ENCODE results near the gene BRSK1.

DNA sequence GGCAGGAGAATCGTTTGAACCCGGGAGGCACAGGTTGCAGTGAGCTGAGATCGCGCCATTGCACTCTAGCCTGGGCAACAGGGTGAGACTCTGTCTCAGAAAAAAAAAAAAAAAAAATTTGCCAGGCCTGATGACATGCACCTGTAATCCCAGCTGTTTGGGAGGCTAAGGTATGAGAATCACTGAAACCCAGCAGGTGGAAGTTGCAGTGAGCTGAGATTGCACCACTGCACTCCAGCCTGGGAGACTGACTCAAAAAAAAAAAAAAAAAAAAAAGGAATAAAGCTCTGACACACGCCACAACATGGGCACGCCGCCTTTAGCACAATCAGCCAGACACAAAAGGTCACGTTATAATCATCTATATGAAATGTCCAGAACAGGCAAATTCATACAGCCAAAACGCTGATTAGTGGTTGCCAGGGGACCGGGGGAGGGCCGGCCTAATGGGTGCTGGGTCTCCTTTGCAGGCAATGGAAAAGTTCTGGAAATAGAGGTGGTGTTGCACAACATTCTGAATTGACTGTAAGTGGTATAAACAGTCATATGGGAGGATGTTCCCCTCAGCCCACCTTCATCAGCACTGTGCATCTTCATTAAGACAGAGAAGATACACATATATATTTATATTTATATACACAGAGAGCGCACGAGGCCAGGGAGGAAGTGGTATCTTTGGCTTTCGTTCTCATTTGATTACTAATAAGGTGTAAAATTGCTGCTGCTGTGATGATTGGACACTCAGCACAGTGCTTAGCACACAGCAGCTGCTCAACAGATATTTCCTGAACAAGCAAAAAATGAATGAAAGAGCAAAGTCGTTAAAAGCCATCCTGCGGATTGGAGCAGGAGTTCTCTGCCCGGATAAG lies 7.7 kb upstream of the BRSK1 start:
- TF ChIP-seq EZH2 (IDR thresholded peaks at IDR 0.05; ENCODE audit: insufficient read depth, poor library complexity, severe bottlenecking) = no peak
- no peak for TF ChIP-seq EZH2phosphoT487 (IDR thresholded peaks at IDR 0.05; ENCODE audit: insufficient read depth, low read depth)
